ENCODE data around the gene HLA-DOB. TPM values are rescaled to one million over a fixed set of nuclear protein-coding genes. Genes with fewer than 3 reads are reported as not detected.
A peak's percentile ranks its signal among the peaks of the same experiment; 100 is the strongest.

Gene HLA-DOB
- total RNA-seq, 4 donors from 2014 or later, result 1.3 to 1.6 TPM; not detected in 2

DNA sequence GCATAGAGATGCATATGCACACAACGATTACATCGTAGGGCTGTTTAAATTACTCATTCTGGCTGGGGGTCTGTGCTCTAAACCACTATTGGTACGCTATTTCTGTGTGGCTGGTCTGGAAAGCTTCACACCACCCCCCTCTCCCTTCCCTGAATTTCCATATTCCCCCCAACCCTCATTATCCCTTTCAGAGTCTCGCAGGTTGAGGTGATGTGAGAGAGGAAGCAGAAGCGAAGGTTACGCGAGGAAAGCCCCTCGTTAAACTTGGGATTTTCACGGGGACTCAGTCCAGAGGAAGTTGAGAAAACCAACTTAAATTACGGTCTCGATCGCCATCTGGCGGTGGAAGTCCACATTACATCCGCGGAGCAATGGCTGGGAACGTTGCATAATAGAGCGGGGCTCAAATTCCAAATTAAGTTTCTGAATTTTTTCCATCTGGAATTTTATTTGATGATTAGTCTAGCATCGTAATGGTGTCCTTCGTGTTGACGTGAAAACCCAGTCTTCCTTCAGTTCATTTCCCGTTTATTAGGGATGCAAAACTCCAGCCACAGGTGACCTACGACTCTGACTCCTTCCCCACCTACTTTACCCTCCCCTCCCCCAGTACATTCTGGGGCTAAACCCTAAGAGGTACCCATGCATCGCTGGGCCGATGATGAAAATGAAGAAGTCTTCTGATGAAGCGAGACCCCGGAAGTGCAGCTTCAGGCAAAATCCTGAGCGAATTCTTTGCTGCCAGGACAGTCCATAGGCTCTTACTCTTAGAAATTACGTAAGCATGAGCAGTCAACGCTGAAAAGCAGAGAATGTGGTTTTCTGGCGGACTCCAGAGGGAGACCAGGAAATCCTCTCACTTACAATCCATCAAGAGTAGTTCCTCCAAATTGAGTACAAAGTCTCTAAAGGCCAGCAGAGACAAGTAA, 19.7 kb downstream of the HLA-DOB start:
- Histone ChIP-seq H3K9me3 (no peaks in the 10 kb centered on the region), H3K36me3 (no peaks in the 10 kb centered on the region), H3K27ac (no peak overlapping the region), H3K4me3 (replicated peaks in 1 of 3) (no peak overlapping the region), H3K4me1 (no peaks in the 10 kb centered on the region), H3K27me3 (no peaks in the 10 kb centered on the region)
- DNase-seq, result peak; percentile 66 to 71
- no peak for TF ChIP-seq POLR2A (IDR thresholded peaks at IDR 0.05)
- TF ChIP-seq, protein P1, sequence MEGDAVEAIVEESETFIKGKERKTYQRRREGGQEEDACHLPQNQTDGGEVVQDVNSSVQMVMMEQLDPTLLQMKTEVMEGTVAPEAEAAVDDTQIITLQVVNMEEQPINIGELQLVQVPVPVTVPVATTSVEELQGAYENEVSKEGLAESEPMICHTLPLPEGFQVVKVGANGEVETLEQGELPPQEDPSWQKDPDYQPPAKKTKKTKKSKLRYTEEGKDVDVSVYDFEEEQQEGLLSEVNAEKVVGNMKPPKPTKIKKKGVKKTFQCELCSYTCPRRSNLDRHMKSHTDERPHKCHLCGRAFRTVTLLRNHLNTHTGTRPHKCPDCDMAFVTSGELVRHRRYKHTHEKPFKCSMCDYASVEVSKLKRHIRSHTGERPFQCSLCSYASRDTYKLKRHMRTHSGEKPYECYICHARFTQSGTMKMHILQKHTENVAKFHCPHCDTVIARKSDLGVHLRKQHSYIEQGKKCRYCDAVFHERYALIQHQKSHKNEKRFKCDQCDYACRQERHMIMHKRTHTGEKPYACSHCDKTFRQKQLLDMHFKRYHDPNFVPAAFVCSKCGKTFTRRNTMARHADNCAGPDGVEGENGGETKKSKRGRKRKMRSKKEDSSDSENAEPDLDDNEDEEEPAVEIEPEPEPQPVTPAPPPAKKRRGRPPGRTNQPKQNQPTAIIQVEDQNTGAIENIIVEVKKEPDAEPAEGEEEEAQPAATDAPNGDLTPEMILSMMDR (IDR thresholded peaks at IDR 0.05), result peak; percentile 81 to 92 (median 87)
- WGBS, 2 donors, result 9 to 10% methylated on average over 30 of the region's 30 CpGs
- intact Hi-C loops (cut with DNase I), result loop anchor here (5.0 to 10.0 kb wide), 2 partner anchors 92 to 385 kb away; no protein-coding TSS in a partner anchor

DNA sequence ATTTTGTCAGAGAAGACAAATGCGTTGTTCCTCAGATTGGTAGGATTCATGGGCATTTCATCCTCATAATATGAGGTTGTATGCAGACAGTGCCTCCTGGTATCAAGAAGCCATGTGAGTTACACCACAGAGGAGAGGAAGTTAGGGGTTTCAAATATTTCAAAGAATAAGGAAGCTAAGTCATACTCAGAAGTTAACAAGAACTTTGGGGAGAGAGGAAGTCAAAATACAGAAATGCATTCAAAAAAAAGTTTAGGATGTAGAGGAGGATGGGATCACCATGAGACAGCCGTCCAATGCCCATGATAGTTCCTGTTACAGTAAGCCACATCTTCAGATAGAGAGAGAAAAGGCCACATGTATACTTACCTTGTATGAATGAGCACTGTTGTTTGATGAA, 22.3 kb downstream of the HLA-DOB start:
- H3K27me3 ChIP-seq, result no peaks in the 10 kb centered on the region
- WGBS, 2 donors, result 82 to 84% methylated on average over 2 of the region's 2 CpGs
- intact Hi-C loops (cut with DNase I), result loop anchor here (10.0 kb wide), 1 partner anchor 90 kb away; no protein-coding TSS in a partner anchor

DNA sequence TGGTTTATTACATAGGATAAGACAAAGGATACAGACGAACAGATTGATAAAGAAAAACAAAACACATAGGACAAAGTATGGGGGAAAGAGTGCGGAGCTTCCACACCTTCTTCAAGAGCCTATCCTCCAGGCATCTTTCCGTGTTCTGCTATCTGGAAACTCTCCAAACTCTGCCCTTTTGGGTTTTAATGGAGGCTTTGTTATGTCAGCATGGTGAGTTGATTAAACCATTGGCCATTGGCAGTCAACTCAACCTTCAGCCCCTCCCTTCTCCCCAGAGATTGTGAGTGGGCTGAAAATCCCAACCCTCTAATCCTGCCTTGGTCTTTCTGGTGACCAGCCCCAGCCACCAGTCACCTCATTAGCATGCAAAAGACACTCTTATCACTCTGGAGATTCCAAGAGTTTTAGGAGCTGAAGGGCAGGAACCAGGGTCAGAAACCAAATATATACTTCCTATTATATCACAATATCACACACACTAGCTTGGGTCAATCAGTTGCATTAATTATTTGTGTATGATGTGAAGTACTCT, 23.8 kb downstream of the HLA-DOB start:
- no peaks in the 10 kb centered on the region for H3K27me3 ChIP-seq
- H3K27ac ChIP-seq, result no peak overlapping the region
- no peaks in the 10 kb centered on the region for H3K4me1 ChIP-seq
- H3K4me3 ChIP-seq (replicated peaks in 1 of 3), result no peak overlapping the region
- no peaks in the 10 kb centered on the region for H3K36me3 ChIP-seq
- 38 to 41% methylated on average over 3 of the region's 3 CpGs for WGBS, 2 donors
- H3K9me3 ChIP-seq, result no peaks in the 10 kb centered on the region
- intact Hi-C loops (cut with DNase I), result loop anchor here (10.0 kb wide), 1 partner anchor 88 kb away; no protein-coding TSS in a partner anchor
- TF ChIP-seq, protein P1 (IDR thresholded peaks at IDR 0.05), result no peak
- TF ChIP-seq POLR2A (IDR thresholded peaks at IDR 0.05), result no peak
- DNase-seq, result no peak

More for the DNA sequence above, 22.3 kb downstream of the HLA-DOB start:
- Histone ChIP-seq H3K36me3 (no peaks in the 10 kb centered on the region), H3K4me3 (replicated peaks in 1 of 3) (no peak overlapping the region), H3K9me3 (no peaks in the 10 kb centered on the region), H3K4me1 (no peaks in the 10 kb centered on the region), H3K27ac (no peak overlapping the region)
- TF ChIP-seq, protein P1 (IDR thresholded peaks at IDR 0.05), result no peak
- DNase-seq, result no peak

DNA sequence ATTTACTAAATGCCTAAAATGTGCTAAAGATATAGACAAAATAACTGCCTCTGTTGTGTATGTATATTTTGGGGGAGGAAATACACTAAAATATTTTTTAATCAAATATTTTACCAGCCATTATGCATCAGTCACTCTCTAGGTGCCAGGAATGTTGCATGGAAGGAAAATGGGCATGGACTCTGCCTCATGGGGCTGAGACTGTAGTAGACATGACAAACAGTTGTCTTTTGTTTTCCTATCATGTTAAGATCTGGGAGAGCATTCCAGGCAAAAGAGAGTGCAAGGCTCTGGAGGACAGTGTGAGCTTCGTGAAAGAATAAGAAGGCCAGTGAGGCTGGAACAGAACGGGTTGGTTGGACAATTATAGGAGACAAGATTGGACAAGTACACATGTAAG, 26.5 kb downstream of the HLA-DOB start:
- no peaks in the 10 kb centered on the region for H3K4me1 ChIP-seq
- no peak overlapping the region for H3K27ac ChIP-seq
- intact Hi-C loops (cut with DNase I), result loop anchor here (10.0 kb wide), 1 partner anchor 86 kb away; no protein-coding TSS in a partner anchor
- TF ChIP-seq POLR2A (IDR thresholded peaks at IDR 0.05), result no peak
- TF ChIP-seq, protein P1 (IDR thresholded peaks at IDR 0.05), result no peak
- H3K4me3 ChIP-seq (replicated peaks in 1 of 3), result no peak overlapping the region
- H3K27me3 ChIP-seq, result no peaks in the 10 kb centered on the region
- no peaks in the 10 kb centered on the region for H3K36me3 ChIP-seq
- WGBS, 2 donors, result 38 to 61% methylated on average over 2 of the region's 2 CpGs
- H3K9me3 ChIP-seq, result no peaks in the 10 kb centered on the region
- no peak for DNase-seq
